NCI-H146 (cell line): Measurements from ENCODE around the gene KCNAB1.
A peak's percentile ranks its signal among the peaks of the same experiment; 100 is the strongest.
"Not testable (repeated sequence)": the region's sequence is repeated elsewhere in the genome, so short reads cannot be mapped to it uniquely, and the experiment has no call there.

Experiments used
- DNase-seq: peaks from one replicate; lab custom pipeline; 2025; lab: John Stamatoyannopoulos, UW

KCNAB1 gene

DNA sequence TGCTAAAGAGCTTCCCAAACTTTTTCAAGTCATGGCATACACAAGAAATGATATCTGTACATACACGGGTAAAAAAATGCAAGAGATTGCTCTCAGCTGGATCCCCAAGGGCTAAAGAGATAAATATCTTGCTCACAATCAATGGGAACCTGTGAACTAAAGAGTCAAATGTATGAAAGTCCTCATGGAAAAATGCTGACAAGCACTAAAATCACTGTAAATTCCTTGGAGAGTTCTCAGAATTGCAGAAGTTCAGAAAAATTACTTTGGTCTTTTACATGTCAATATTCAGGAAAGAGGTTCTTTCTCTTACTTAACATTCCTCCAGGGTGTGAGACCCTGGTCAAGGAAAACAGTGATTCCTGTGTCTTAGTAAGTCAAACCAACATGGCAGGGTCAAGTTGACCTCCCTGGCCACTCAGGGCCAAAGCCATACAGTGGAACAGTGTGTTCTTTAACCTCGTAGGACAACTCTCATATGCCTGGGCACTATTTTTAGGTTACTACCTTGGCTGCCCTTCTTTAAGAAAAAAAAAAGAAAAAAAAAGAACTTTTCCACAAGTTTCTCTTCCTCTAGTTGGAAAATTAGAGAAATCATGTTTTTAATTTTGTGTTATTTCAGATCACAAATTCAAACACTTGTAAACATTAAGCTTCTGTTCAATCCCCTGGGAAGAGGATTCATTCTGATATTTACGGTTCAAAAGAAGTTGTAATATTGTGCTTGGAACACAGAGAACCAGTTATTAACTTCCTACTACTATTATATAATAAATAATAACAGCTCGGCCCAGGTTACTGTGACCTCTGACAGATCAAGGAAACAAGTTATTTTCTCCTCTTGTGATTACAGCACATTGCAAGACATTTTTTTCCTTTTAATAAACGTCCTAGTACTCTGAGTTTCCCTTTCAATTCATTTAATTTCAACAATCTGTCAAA lies 422.0 kb downstream of the KCNAB1 start:
- DNase-seq: no peak

DNA sequence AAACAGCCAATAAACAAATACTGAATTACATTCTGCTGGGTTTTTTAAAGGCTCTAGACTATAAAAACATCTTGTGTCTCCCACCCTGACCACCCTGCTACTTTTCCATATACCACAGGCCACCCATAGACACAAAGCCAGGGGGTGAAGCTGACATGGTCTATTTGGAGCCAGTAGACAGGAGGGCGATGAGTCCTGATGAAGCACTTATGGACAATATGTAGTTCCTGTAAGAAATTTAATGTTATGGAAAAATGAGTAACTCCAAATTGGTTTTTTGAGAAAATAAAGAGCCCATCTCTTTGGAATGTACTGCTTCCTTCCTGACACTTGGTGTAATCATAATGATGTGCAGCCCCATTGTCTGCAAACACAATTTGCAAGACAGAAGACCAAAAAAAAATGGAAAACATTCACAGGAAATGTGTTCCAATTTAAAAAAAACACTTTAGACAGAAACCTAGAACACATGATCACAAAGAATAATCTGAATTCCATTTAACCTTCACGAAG lies 422.7 kb downstream of the KCNAB1 start:
- DNase-seq: no peak

GRCh38 chr3:156547637-156548036 lies 427.3 kb downstream of the KCNAB1 start:
- no peak for DNase-seq

DNA sequence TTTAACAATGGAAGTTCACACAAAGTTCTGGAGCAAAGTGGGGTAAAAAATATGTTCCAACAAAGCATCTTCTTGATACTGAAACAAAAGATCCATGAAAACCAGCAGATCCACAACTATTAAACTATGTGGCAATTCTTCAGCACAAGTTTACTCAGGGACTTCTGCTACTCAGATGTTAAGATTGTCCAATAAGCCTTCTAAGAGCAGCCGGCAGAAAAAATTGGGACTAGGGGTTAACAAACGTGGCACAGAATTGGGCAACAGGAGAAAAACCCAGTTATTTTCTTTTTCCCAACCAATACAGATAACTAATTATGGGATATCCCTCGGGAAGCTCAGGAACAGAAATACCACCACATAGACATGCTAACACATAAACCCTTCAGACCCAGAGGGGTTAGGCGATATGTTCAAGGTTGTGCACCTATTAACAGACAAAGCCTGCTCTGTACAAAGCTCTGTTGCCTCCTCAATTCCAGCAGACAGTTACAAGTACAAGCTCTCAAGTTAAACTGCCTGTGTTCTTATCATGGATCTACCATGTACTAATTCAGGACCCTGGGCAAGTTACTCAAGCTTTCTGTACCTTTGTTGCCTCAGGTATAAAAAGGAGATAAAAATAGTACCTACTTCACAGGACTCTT lies 427.8 kb downstream of the KCNAB1 start:
- no peak for DNase-seq

GRCh38 chr3:156548902-156549301 lies 428.5 kb downstream of the KCNAB1 start:
- DNase-seq: no peak

DNA sequence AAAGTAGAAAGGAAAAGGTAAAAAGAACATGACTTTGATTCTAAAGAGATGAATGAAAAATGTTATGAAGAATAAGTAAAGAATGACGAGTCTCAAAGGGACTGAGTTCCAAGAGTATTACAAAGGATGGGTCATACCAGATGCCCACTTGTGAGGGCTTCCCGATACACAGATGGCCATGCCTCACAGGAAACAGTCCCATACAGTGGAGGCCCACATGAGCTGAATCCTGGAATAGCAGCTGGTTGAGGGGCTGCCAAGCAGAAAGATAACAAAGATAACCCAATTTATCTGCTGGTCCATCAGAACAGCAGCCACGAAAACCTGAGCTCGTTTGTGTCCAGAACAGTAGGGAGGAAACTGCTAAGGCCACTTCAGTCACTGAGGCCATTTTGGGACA lies 430.9 kb downstream of the KCNAB1 start:
- no peak for DNase-seq

- no peak for DNase-seq
Measured at GRCh38 chr3:156551746-156552145, 431.4 kb downstream of the KCNAB1 start.

DNA sequence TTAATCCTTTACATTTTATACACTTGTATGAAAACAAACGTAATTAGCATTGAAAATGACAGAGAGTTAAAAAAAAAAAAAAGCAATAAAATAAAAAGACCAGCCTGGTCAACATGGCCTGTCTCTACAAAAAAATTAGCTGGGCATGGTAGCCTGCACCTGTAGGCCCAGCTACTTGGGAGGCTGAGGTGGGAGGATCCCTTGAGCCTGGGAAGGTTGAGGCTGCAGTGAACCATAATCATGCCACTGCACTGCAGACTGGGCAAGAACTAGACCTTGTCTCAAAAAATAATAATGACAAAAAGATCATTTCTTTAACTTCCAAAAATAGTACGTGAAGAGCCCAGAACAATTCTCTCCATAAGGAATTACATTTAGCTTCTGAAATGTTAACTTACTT lies 432.6 kb downstream of the KCNAB1 start:
- no peak for DNase-seq

DNA sequence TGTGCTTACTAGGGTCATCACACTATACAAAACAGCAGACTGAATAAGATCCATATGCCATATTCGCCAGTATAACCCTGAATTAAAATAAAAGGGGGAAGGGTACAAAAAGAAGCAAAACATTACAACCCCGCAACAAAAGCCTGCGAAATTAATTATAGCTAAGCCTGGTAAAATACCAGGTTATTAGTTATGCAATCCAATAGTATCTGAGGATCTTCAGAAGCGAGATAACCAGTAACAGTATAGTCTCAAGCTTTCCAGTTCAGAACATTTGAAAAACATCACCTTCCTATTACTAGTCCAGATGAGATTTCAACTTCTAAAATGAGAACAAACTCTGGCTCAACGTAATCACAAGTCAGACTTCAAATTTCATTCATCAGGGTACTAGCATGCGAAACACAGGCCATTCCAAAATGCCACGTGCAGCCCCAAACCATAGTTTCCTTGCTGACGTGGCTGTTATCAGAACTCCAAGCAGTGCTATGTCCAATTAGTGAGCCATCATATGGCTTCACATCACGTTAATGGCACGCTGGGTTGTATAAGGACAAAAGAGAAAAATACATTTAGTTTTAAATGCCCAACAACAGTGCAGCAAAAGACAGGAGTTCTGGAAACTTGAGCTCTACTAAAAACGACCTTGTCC lies 433.5 kb downstream of the KCNAB1 start:
- peak; percentile 48 for DNase-seq

DNA sequence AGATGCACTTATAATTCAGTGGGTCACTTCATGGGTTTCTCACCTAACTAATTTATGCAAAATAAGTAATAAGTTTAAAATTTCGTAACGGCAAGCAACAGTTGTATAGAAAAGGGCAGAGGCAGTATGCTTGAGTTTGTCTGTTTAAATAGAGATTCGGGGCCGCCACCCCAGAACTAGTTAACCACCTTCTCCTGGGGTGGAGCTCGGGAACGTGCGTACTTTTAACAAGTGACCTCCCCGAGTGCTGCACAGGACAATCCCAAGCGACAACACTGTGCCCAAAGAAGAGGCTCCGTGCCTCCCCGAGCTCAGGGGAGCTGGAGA lies 434.1 kb downstream of the KCNAB1 start:
- DNase-seq: no peak

- DNase-seq: peak; percentile 100
Measured at GRCh38 chr3:156554842-156555687, 434.7 kb downstream of the KCNAB1 start, which contains the start of gene SSR3. TSS of gene SSR3 (minus strand) at chr3:156555117. CDS start at chr3:156555089, 28 bp downstream.

DNA sequence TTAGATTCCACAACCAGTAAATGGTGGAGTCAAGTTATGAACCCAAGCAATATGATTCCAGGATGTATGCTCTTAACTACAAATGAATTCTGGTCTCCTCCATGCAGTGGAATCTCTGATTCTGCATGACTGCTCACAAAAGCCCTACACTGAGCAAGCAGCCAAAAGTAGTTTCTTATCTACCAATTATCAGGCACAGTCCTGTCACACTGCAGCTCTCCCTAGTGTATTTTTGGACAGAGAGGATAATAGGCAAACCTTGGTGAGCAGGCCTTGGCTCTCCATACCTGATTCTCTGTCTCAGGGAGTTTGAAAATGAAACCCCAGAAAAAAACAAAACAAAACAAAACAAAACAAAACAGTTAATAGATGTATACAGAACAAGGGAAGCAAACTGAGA lies 438.0 kb downstream of the KCNAB1 start:
- no peak for DNase-seq

DNA sequence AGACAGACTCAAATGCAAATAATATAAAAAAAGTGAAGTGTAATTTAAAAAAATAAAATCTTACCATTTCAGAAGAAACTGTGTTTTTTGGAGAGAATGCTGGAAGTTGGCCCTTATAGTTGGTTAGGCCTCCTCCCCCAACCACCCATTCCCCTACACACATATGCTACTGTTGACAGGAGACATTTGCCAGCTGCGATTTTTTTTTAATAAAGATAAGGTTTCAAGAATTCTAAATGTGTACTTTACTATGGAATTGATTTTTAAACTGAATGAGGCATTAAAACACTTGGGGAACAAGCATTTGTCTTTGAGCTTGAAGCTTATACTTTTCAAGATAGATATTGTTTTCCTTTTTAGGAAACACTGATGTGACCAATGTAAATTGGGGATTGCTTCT lies 438.9 kb downstream of the KCNAB1 start:
- DNase-seq: no peak

GRCh38 chr3:156561533-156561932 lies 441.2 kb downstream of the KCNAB1 start:
- DNase-seq: no peak

DNA sequence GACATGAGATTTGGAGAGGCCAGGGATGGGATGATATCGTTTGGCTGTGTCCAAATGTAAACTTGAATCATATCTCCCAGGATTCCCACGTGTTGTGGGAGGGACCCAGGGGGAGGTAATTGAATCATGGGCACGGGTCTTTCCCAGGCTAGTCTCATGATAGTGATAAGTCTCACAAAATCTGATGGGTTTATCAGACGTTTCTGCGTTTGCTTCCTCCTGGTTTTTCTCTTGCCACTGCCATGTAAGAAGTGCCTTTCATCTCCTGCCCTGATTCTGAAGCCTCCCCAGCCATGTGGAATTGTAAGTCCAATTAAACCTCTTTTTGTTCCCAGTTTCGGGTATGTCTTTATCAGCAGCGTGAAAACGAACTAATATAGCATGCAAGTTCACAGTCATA lies 442.1 kb downstream of the KCNAB1 start:
- DNase-seq: not testable (repeated sequence)

GRCh38 chr3:156563900-156564682 lies 443.7 kb downstream of the KCNAB1 start:
- DNase-seq: no peak

DNA sequence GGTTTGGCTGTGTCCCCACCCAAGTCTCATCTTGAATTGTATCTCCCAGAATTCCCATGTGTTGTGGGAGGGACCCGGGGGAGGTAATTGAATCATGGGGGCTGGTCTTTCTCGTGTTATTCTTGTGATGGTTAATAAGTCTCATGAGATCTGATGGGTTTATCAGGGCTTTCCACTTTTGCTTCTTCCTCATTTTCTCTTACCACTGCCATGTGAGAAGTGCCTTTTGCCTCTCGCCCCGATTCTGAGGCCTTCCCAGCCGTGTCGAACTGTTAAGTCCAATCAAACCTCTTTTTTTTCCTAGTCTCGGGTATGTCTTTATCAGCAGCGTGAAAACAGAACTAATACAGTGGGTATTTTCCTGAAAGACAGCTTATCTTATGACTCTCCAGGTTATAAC lies 448.6 kb downstream of the KCNAB1 start:
- DNase-seq: not testable (repeated sequence)

DNA sequence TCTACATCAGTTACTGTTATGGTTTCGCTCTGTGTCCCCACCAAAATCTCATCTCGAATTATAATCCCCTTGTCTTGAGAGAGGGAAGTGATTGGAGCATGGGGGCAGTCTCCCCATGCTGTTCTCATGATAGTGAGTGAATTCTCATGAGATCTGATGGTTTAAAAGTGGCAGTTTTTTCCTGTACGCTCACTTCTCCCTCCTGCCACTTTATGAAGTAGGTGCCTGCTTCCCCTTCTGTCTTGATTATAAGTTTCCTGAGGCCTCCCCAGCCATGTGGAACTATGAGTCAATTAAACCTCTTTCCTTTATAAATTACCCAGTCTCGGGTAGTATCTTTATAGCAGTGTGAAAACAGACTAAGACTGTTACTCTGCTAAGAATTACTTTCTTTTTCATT lies 449.5 kb downstream of the KCNAB1 start:
- not testable (repeated sequence) for DNase-seq

DNA sequence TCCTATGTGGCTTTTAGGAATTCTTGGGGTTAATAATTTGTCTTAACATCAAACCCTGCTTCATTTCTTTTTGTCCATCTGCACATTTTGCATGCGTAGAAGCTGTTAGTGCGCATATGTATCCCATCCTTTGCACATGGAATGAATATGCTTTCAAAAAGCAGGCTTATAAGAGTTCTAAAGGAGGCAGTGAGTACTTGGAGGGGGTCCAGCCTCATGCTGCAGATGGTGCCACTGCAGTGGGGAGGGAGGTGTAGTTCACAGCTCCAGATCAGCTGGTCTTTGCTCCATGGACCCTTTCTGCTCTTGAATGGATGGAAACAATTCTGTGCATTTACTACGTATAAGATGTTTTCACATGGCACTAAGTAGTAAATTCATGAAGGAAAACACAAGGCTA lies 455.3 kb downstream of the KCNAB1 start:
- DNase-seq: no peak

DNA sequence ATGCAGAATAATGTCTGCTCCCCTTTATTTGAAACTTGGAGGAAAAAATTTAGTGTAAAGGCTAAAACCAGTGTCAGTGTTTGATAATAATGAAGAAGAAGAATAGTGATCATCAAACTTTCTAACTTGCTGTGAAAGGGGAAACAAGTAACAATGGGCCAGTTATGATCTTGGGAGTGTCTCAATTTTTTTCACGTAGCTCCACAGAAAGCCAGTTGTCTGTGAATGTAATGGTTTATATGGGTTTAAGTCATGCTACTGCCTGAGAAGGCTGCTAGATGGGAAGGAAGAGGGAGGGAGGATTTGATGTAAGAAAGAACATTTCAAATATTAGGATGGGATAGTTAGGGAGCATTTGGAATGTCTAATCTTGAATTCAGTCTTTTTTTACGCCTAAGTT lies 455.7 kb downstream of the KCNAB1 start:
- no peak for DNase-seq
